Measurements from ENCODE around the gene ARMH3.

- TF ChIP-seq GATA2 (IDR thresholded peaks at IDR 0.05; ENCODE audit: low read depth, low read length) (no peak), GATA3 (IDR thresholded peaks at IDR 0.05; ENCODE audit: low read depth, low read length) (no peak)
Measured at GRCh38 chr10:101867931-101868330, 188.0 kb downstream of the ARMH3 start.

Measured in SH-SY5Y (cell line).